Thymus (tissue), 11 donors: Measurements from ENCODE around the gene PRPF8. TPM values are rescaled to one million over a fixed set of nuclear protein-coding genes. Genes with fewer than 3 reads are reported as not detected.
A peak's percentile ranks its signal among the peaks of the same experiment; 100 is the strongest.

Experiments
- DNase-seq, 9 donors: peaks; one replicate each; pipeline ENCODE4 v3.0.0-alpha.2; 2013; ENCODE audit warnings: low spot score in 9 of 9, low read depth in 6 of 9, missing footprints in 1 of 9
- H3K27ac ChIP-seq, 2 donors: one replicate each; pipeline ENCODE4 v1.5.1; 2013; ENCODE audit warnings: control low read depth in 1 of 2, low read depth in 1 of 2, low read length in 1 of 2, mild to moderate bottlenecking in 1 of 2, moderate library complexity in 1 of 2
- H3K27me3 ChIP-seq, 2 donors: one replicate each; pipeline ENCODE4 v1.5.1; 2013; ENCODE audit warnings: low read length in 1 of 2; ENCODE audit not compliant: control insufficient read depth in 2 of 2, insufficient read depth in 1 of 2
- H3K36me3 ChIP-seq, 2 donors: one replicate each; pipeline ENCODE4 v1.5.1; 2013; ENCODE audit warnings: low read length in 1 of 2, mild to moderate bottlenecking in 1 of 2, moderate library complexity in 1 of 2; ENCODE audit not compliant: control insufficient read depth in 2 of 2, insufficient read depth in 2 of 2
- H3K4me1 ChIP-seq, 2 donors: one replicate each; pipeline ENCODE4 v1.5.1; 2013; ENCODE audit warnings: low read length in 2 of 2; ENCODE audit not compliant: control insufficient read depth in 2 of 2, insufficient read depth in 2 of 2
- H3K4me3 ChIP-seq, 2 donors: one replicate each; pipeline ENCODE4 v1.5.1; 2013; ENCODE audit warnings: low read length in 2 of 2, control low read depth in 1 of 2, mild to moderate bottlenecking in 1 of 2
- H3K9me3 ChIP-seq, 2 donors: one replicate each; pipeline ENCODE4 v1.5.1; 2013; ENCODE audit warnings: low read length in 1 of 2, mild to moderate bottlenecking in 1 of 2; ENCODE audit not compliant: control insufficient read depth in 2 of 2, insufficient read depth in 1 of 2
- WGBS: extraction: QIAGEN DNeasy Blood & Tissue Kit; methylation state at CpG from one replicate; pipeline ENCODE4 v1.1.7; 2013; 5-methylcytosine and 5-hydroxymethylcytosine counted together
- polyA plus RNA-seq: library from polyadenylated mRNA; stranded (reverse); fragments of 200-250 nt; gene quantifications from one replicate; pipeline ENCODE4 v1.2.3, GENCODE V29; 2013
- total RNA-seq: library from RNA; stranded (reverse); fragments of 120-200 nt; gene quantifications from one replicate; pipeline ENCODE4 v1.2.4, GENCODE V29; 2013
- donor health status: healthy.

The PRPF8 gene
- total and polyA plus RNA-seq, 2 donors = 86.2 to 106 TPM

GRCh38 chr17:1650731-1651558, 33.7 kb downstream of the PRPF8 start:
- H3K9me3 ChIP-seq = peaks cover 0 to 1% of the 10 kb centered on the region in 2 donors
- no peak overlapping the region for H3K4me3 ChIP-seq

DNA sequence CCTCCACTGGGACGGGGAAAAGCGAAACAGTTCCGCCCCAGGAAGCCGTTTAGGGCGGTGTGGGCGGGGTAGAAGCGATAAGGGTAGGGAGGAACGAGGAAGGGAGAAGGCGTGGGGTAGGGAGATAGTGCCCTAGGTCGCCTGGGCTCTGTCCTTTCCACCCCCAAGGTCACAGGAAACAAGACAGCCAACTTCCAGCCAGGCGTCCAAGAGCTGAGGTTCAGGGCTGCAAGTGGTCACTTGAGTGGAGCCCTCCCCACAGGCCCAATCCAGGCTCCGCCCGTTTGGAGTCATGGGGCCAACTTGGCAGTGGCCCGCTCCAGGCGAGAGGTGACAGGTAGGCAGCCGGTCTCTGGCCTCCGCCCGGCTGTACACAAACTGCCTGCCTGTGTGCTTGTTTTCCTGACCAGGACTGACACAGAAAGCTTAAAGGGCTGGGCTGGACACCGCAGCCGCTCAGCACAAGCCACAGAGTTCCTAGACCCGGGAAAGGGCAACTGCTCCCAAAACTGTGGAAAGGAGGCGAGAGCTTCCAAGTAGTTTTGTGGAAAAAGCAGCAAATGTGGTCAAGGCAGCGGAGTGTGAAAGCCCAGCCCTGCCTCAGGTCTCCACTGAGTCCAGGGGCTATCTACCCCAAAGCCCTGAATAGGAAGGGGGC, 34.7 kb downstream of the PRPF8 start, which contains the start of gene RILP:
RILP (minus strand) TSS at position 23 of the 658 bp plus-strand sequence. CDS start 62 bp downstream, outside the sequence.
- WGBS = 48% methylated on average over 23 of the region's 23 CpGs
- H3K9me3 ChIP-seq = peaks cover 0 to 1% of the 10 kb centered on the region in 2 donors
- peak within 1 kb of the TSS; percentile 40 to 54 for H3K4me3 ChIP-seq
- no peak for DNase-seq
- peaks cover 0 to 23% of the 10 kb centered on the region in 2 donors for H3K27me3 ChIP-seq
- peaks cover 50 to 51% of the 10 kb centered on the region in 2 donors for H3K36me3 ChIP-seq
- H3K4me1 ChIP-seq = peaks cover 15 to 35% of the 10 kb centered on the region in 2 donors
- peak within 1 kb of the TSS; percentile 48 to 57 for H3K27ac ChIP-seq

More at GRCh38 chr17:1650731-1651558, 33.7 kb downstream of the PRPF8 start:
- Histone ChIP-seq H3K27ac (no peak overlapping the region), H3K36me3 (peaks cover 57% of the 10 kb centered on the region in 2 donors), H3K4me1 (peaks cover 15 to 25% of the 10 kb centered on the region in 2 donors), H3K27me3 (peaks cover 0 to 14% of the 10 kb centered on the region in 2 donors)
- no peak for DNase-seq
- 92% methylated on average over 22 of the region's 22 CpGs for WGBS

GRCh38 chr17:1648963-1649843, 35.5 kb downstream of the PRPF8 start:
- Histone ChIP-seq H3K4me3 (peak overlapping the region; percentile 40 to 54), H3K27me3 (peaks cover 0 to 31% of the 10 kb centered on the region in 2 donors), H3K27ac (peak overlapping the region; percentile 48 to 57), H3K9me3 (peaks cover 0 to 1% of the 10 kb centered on the region in 2 donors), H3K36me3 (peaks cover 43 to 44% of the 10 kb centered on the region in 2 donors), H3K4me1 (peaks cover 15 to 42% of the 10 kb centered on the region in 2 donors)
- WGBS = under 1% methylated on average over 97 of the region's 100 CpGs
- DNase-seq = peak; percentile 87 to 99 (median 93)

DNA sequence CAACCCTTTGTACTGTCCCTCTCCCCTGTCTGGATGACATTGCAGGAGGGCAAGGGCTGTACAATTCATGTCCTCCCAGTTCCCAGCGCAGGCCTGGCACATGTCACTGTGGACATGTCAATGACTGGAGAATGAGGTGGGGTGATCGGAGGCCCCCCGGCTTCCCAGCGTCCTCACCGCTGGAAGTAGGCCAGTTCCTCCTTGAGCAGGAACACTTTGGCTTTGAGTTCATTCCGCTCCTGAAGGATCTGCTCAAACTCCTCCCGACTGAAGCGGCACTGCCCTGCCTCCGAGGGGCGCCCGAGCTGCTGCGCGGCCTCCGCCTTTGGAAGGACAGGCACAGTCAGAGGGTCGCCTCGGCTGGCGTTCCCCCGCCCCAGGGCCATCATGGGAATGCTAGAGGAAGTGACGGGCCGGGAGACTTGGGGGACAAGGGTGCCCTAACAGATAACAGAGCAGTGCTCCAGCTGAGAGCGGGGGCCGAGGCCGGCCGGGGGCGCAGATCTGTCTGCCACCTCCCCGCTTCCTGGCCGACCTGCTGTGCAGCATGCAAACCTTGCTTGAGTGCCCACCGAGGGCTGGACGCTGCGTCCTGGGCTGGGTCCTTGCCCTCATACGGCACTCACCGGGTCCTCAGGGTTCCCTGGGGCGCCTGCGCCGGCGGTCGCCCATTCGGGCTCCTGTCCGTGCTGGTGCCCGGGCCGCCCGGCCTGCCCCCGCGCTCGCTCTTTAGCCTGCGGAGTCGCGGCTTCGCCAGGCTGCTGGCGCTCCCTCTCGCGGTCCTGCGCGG, 36.3 kb downstream of the PRPF8 start:
- 12% methylated on average over 54 of the region's 54 CpGs for WGBS
- H3K4me3 ChIP-seq = peak overlapping the region; percentile 30
- peaks cover 15 to 47% of the 10 kb centered on the region in 2 donors for H3K4me1 ChIP-seq
- peak overlapping the region; percentile 6 to 57 for H3K27ac ChIP-seq
- DNase-seq = no peak
- H3K36me3 ChIP-seq = peaks cover 35 to 36% of the 10 kb centered on the region in 2 donors
- H3K27me3 ChIP-seq = peaks cover 0 to 36% of the 10 kb centered on the region in 2 donors
- peaks cover 0 to 1% of the 10 kb centered on the region in 2 donors for H3K9me3 ChIP-seq

DNA sequence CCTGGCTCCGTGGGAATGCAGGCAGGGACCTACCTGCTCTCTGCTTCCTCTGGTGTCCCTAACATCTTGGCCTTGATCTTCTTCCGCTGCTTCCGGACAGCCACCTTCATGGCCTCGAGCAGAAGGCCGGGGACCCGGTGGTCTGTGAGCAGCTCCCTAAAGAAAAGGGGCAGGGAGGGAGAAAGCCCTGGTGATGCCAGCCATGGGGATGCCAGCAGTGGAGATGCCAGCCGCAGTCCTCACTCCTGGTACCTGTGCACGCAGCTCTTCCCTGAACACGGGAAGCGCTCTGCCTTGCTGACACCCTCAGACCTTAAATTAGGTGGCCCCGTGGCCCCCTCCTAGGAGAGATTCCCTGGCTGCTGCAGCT, 36.9 kb downstream of the PRPF8 start:
- Histone ChIP-seq H3K4me1 (peaks cover 15 to 47% of the 10 kb centered on the region in 2 donors), H3K9me3 (peaks cover under 1 to 1% of the 10 kb centered on the region in 2 donors), H3K36me3 (peaks cover 29 to 30% of the 10 kb centered on the region in 2 donors), H3K4me3 (no peak overlapping the region), H3K27ac (no peak overlapping the region), H3K27me3 (peaks cover 0 to 36% of the 10 kb centered on the region in 2 donors)
- DNase-seq = no peak
- WGBS = 84% methylated on average over 11 of the region's 11 CpGs

DNA sequence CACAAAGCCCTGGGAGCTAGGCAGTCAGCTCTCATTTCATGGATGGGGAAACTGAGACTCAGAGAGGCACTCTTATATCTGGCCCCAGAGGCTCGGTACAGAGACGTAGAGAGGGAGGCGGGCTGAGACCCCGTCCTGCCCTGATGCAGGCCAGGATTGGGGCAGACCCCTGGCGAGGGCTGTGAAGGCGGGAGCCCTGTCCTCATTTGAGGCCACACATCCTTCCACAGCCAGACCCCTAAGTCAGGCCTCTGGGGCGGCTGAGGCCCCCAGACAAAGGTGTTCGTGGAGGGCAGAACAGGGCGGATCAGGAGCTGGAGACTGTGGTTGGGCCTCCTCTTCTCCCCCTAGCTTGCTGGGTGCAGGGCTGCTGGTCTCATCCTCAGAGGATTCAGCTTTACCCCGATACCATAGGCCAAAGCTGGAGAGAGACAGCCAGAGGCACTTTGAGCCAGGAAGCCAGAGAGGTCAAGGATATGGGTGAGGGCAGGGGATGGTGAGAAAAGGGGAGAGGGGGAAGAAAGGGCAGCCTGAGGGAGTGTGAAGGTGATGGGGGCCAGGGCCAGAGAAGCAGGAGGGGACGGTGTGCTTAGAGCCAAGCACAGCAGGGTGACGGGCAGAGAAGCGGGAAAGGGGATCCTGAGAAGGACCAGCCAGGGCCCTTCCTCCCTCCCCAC, 38.3 kb downstream of the PRPF8 start:
- H3K27ac ChIP-seq = no peak overlapping the region
- H3K4me3 ChIP-seq = no peak overlapping the region
- H3K4me1 ChIP-seq = peaks cover 15 to 47% of the 10 kb centered on the region in 2 donors
- no peak for DNase-seq
- WGBS = 98% methylated on average over 13 of the region's 13 CpGs
- H3K36me3 ChIP-seq = peaks cover 14 to 15% of the 10 kb centered on the region in 2 donors
- peaks cover 1 to 4% of the 10 kb centered on the region in 2 donors for H3K9me3 ChIP-seq
- peaks cover 0 to 39% of the 10 kb centered on the region in 2 donors for H3K27me3 ChIP-seq

- Histone ChIP-seq H3K27ac (no peak within 1 kb of the TSS), H3K9me3 (peaks cover 1 to 4% of the 10 kb centered on the region in 2 donors), H3K36me3 (peaks cover 6 to 7% of the 10 kb centered on the region in 2 donors), H3K27me3 (peaks cover 0 to 39% of the 10 kb centered on the region in 2 donors), H3K4me3 (peak within 1 kb of the TSS in 1 of 2 donors; percentile 14), H3K4me1 (peaks cover 15 to 47% of the 10 kb centered on the region in 2 donors)
- DNase-seq = peak in 1 of 9 donors; percentile 34
- WGBS = 36% methylated on average over 25 of the region's 25 CpGs
These were observed 39.2 kb downstream of the PRPF8 start, which contains the start of gene SCARF1 for GRCh38 chr17:1645207-1646171. Gene SCARF1, minus strand, starts transcription at chr17:1645732. Its CDS starts 35 bp downstream, at chr17:1645697.
